IPS-15b (cell line): Measurements from ENCODE around the gene LMNA.
"Not testable (repeated sequence)": the region's sequence is repeated elsewhere in the genome, so short reads cannot be mapped to it uniquely, and the experiment has no call there.

Experiments used
- H3K27me3 ChIP-seq: one replicate; pipeline ENCODE4 v1.6.1; 2013; ENCODE audit warnings: low read length; ENCODE audit not compliant: control insufficient read depth, insufficient read depth
- H3K36me3 ChIP-seq: one replicate; pipeline ENCODE4 v1.6.1; 2013; ENCODE audit warnings: low read length; ENCODE audit not compliant: control insufficient read depth, insufficient read depth
- H3K4me1 ChIP-seq: one replicate; pipeline ENCODE4 v1.6.1; 2013; ENCODE audit warnings: mild to moderate bottlenecking, low read length; ENCODE audit not compliant: control insufficient read depth, insufficient read depth
- H3K4me3 ChIP-seq: one replicate; pipeline ENCODE4 v1.5.1; 2013; ENCODE audit warnings: low read depth, low read length
- H3K9ac ChIP-seq: one replicate; pipeline ENCODE4 v1.6.1; 2013; ENCODE audit warnings: low read depth, mild to moderate bottlenecking, low read length
- H3K9me3 ChIP-seq: one replicate; pipeline ENCODE4 v1.6.1; 2013; ENCODE audit warnings: mild to moderate bottlenecking, low read length; ENCODE audit not compliant: control insufficient read depth, insufficient read depth

LMNA gene

GRCh38 chr1:156176610-156177210 is 62.2 kb downstream of the LMNA start:
- Histone ChIP-seq H3K27me3 (no peaks in the 10 kb centered on the region), H3K9ac (no peak overlapping the region), H3K4me1 (peaks cover 5% of the 10 kb centered on the region), H3K4me3 (no peak overlapping the region), H3K9me3 (no peaks in the 10 kb centered on the region), H3K36me3 (peaks cover 17% of the 10 kb centered on the region)

GRCh38 chr1:156177919-156178654 is 63.6 kb downstream of the LMNA start:
- Histone ChIP-seq H3K9me3 (no peaks in the 10 kb centered on the region), H3K4me1 (peaks cover 8% of the 10 kb centered on the region), H3K9ac (no peak overlapping the region), H3K4me3 (no peak overlapping the region), H3K27me3 (no peaks in the 10 kb centered on the region), H3K36me3 (peaks cover 17% of the 10 kb centered on the region)

DNA sequence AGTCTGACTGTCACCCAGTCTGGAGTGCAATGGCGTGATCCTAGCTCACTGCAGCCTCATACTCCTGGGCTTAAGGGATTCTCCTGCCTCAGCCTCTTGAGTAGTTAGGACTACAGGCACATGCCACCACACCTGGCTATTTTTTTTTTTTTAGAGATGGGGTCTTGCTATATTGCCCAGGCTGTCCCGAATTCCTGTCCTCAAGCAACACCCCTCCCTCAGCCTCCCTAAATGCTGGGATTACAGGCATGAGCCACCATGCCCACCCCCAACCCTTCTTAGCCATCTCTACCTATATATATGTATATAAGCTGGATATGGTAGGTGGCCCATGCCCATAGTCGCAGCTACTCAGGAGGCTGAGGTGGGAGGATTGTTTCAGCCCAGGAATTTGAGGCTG is 66.0 kb downstream of the LMNA start:
- Histone ChIP-seq H3K9me3 (no peaks in the 10 kb centered on the region), H3K9ac (peak overlapping the region; percentile 47), H3K4me3 (no peak overlapping the region), H3K36me3 (peaks cover 4% of the 10 kb centered on the region), H3K27me3 (no peaks in the 10 kb centered on the region), H3K4me1 (peaks cover 8% of the 10 kb centered on the region)

DNA sequence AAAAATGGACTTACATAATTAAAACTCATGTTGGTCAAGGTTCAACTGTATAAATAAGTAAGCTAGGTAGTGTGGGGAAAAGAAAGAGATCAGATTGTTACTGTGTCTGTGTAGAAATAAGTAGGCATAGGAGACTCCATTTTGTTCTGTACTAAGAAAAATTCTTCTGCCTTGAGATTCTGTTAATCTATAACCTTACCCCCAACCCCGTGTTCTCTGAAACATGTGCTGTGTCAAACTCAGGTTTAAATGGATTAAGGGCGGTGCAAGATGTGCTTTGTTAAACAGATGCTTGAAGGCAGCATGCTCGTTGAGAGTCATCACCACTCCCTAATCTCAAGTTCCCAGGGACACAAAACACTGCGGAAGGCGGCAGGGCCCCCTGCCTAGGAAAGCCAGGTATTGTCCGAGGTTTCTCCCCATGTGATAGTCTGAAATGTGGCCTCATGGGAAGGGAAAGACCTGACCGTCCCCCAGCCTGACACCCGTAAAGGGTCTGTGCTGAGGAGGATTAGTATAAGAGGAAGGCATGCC is 66.9 kb downstream of the LMNA start:
- H3K27me3 ChIP-seq, H3K4me3 ChIP-seq, H3K9me3 ChIP-seq, H3K36me3 ChIP-seq, H3K4me1 ChIP-seq: not testable (repeated sequence)
- H3K9ac ChIP-seq, result peak overlapping the region; percentile 1

DNA sequence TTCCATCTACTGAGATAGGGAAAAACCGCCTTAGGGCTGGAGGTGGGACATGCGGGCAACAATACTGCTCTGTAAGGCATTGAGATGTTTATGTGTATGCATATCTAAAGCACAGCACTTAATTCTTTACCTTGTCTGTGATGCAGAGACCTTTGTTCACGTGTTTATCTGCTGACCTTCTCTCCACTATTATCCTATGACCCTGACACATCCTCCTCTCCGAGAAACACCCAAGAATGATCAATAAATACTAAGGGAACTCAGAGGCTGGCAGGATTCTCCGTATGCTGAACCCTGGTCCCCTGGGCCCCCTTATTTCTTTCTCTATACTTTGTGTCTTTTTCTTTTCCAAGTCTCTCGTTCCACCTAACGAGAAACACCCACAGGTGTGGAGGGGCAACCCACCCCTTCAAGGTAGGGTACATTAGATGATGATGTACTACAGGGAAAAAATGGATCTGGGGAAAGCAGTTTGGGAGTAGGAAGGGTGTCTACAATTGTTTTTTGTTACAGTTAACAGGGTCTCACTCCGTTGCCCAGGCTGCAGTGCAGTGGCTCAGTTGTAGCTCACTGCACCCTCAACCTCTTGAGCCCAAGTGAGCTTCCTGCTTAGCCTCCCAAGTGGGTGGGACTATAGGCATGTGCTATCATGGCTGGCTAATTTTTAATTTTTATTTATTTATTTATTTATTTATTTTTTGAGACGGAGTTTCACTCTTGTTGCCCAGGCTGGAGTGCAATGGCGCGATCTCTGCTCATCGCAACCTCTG is 67.7 kb downstream of the LMNA start:
- not testable (repeated sequence) for H3K9me3 ChIP-seq

DNA sequence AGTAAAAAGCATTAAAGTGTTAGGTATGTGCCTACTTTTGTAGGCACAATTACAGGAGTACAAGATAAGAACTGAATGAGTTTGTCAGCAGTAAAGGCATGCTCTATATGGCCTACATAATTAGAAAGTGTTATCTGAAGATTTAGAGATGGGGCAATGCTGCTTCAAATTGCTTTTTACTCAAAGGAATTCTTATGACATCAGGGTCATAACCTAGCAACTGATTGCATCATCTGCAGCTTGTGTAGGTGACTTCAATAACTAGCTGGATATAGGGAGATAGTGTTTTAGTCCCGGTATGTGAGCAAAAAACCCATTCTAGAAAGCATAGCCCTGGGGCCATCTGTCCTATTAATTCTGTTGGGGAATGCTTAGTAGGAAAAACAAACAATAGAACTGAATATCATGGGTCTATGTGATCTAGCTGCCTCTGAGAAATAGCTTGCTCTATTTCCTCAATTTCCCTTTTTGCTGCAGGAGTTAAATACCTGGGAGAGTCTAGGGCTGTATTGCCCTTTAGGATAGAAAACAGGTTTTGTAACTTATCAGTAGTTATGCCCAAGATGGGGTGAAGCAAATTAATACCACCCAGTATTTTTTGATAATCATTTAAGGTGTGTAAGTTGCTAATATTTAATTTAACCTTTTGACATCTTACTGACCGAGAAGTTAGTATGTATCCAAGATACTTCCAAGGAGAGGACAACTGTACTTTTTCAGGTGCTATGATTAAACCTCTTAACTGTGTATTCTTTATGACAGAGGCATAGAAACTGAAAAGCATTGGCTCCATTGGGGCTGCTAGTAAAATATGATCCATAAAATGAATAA is 72.1 kb downstream of the LMNA start:
- H3K9me3 ChIP-seq, H3K9ac ChIP-seq, H3K36me3 ChIP-seq, H3K27me3 ChIP-seq, H3K4me3 ChIP-seq, H3K4me1 ChIP-seq: not testable (repeated sequence)

More for the DNA sequence above, 67.7 kb downstream of the LMNA start:
- not testable (repeated sequence) for H3K27me3 ChIP-seq, H3K36me3 ChIP-seq, H3K4me1 ChIP-seq
- Histone ChIP-seq H3K9ac (peak overlapping the region; percentile 66), H3K4me3 (peak overlapping the region; percentile 26)
